ENCODE results near the gene ACADVL. TPM values are rescaled to one million over a fixed set of nuclear protein-coding genes. Genes with fewer than 3 reads are reported as not detected.

ACADVL gene
- total RNA-seq, 1 experiment from 2014 or later, result 287 TPM

DNA sequence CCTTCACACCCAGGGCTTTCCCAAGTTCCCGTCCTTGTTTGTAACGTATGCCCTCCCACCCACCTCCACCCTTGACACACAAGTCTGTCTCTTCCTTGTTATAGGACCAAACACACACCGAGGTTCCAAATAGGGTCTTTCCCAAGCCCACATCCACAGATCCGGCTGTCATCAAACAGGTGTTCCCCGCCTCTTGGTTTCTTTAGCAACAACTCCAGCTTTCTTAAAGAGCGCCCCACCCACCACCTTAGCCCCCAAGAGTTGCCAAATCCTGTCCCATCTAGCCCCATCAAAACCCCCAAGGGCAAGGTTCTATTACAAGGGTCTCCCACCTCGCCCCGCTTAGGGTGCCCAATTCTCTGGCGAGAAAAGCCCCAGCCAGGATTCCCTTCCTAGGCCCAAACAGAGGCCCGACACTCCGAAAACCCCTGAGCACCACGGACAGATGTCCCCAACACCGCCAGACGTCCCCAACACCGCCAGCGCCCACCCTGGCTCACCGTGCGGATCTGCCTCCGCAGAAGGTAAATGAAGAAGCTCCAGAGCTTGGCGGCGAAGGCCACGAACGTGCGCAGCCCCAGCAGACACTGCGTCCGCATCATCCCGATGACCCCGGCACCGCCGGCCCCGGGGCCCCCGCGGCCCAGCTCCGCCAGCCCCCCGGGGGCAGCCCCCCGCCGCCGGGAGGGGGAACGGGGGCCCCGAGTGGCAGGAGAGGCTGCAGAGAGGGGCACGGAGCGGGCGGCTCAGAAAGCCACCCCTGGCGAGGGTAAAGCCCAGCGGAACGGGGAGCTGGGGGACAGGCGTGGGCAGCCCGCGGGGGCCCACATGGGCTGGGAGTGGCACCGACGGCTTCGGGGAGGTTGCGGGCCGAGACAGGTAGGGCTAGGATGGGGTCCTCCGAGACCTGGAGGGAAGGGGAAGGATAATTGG, 31.2 kb downstream of the ACADVL start:
- no peak for DNase-seq (ENCODE audit: low read depth)

DNA sequence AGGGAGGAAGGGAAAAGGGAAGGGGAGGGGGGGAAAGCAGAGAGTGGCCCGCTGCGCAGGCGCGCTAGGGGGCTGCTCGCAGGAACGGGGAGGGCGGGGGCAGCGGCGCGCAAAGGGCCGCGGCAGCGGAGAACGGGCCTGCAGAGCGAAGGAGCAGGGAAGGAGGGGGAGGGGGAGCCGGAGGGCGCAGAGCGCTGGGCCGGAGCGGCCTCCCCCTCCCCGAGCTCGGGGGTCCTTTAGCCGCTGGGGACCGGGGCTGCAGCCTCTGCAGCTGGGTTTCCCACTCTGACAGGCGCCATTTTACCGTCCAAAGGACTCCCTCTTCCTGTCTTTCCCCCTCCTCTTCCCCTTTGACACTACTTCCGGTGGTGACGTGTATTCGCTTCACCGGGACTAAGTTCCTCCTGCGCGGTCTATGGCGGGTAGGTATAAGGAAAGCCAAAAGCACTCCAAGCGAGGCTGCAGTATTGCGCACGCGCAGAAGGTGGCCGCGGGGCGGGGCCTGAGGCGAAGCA, 32.0 kb downstream of the ACADVL start, which contains the start of gene CTDNEP1:
Gene CTDNEP1 (minus strand): TSS at position 74 of the 515 bp plus-strand sequence. CDS start 438 bp downstream, outside the sequence.
- peak; percentile 98 for DNase-seq (ENCODE audit: low read depth)

DNA sequence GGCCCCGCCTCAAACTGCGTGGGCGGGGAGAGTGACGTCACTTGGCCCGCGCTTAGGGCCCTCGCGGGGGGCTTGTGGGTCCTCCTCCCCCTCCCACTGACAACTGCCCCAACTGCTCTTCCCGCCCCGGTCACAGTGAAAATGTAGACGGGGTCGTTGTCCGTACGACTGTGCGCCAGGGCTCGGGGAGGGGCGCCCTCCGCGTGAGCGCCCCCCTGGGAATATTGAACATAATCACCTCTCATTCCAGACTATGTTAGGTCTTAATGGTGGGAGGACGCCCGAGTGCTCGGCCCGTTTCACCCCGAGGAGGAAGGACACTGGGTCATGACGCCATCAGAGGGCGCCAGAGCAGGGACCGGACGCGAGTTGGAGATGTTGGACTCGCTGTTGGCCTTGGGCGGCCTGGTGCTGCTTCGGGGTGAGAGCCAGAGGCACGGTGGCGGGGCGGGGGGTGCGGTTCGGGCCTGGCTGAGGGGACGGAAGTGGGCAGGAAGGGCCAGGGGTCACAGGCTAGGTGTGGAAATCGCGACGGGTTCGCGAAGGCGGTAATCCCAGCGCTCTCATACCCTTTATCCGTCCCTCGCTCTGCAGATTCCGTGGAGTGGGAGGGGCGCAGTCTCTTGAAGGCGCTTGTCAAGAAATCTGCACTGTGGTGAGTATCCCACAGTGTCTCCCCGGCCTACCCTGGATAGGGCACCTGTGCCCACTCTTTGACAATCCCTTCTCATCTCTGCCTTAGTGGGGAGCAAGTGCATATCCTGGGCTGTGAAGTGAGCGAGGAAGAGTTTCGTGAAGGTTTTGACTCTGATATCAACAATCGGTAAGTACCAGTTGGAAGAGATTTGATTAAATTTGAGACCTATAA, 32.7 kb downstream of the ACADVL start, which contains the start of gene ELP5:
Gene ELP5 (plus strand): TSS at position 40 of the 868 bp plus-strand sequence. CDS start 336 bp downstream, at position 376.
- peak; percentile 89 for DNase-seq (ENCODE audit: low read depth)

DNA sequence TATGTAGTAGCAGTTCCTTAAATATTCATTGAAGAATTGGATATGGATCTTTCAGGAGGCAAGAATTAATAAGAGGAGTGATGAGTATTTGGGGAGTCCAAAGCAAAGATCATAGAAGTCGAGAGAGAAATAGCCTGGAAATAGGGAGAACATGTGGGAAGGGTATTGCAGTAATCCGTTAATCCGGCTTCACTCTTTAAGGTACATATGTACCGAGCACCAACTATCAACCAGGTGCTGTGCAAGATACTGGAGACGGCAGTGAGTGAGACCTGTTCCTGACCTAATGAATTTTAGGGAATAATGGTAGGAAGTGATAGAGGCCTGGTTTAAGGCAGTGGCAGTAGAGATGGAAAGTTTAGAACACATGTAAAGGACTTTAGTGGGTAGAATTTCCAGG, 33.3 kb downstream of the ACADVL start:
- no peak for DNase-seq (ENCODE audit: low read depth)

DNA sequence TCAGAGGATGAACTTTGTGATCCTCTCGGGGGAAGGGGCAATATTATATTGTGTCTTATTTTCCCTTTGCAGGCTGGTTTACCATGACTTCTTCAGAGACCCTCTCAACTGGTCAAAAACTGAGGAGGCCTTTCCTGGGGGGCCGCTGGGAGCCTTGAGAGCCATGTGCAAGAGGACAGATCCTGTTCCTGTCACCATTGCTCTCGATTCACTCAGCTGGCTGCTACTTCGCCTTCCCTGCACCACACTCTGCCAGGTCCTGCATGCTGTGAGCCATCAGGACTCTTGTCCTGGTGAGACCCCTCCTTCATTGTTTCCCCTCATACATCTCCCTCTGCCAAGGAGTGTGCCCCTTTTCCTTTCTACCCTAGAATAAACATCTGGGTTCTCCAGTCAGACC, 34.8 kb downstream of the ACADVL start:
- DNase-seq (ENCODE audit: low read depth), result no peak

DNA sequence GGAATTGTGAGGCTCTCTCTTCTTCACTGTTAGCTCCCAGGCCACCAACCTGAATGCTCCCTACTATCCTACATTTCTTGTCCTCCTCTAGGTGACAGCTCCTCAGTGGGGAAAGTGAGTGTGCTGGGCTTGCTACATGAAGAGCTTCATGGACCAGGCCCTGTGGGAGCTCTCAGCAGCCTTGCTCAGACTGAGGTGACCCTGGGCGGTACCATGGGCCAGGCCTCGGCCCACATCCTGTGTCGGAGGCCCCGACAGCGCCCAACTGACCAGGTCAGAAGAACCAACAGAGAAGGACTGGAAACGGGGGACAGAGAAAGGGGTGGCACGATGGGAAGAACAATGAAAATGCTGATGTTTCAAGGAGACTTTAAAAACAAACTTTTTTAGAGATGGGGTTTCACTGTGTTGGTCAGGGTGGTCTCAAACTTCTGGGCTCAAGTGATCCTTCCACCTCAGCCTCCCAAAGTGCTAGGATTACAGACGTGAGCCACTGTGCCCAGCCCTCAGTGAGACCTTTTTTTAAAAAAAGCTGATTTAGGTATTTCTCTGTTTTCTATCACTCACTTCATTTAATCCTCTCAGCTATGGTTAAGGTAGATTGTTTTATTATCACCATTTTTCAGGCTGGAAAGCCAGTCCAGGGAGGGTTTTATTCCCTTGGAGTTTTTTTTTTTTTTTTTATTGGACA, 37.2 kb downstream of the ACADVL start:
- no peak for DNase-seq (ENCODE audit: low read depth)

DNA sequence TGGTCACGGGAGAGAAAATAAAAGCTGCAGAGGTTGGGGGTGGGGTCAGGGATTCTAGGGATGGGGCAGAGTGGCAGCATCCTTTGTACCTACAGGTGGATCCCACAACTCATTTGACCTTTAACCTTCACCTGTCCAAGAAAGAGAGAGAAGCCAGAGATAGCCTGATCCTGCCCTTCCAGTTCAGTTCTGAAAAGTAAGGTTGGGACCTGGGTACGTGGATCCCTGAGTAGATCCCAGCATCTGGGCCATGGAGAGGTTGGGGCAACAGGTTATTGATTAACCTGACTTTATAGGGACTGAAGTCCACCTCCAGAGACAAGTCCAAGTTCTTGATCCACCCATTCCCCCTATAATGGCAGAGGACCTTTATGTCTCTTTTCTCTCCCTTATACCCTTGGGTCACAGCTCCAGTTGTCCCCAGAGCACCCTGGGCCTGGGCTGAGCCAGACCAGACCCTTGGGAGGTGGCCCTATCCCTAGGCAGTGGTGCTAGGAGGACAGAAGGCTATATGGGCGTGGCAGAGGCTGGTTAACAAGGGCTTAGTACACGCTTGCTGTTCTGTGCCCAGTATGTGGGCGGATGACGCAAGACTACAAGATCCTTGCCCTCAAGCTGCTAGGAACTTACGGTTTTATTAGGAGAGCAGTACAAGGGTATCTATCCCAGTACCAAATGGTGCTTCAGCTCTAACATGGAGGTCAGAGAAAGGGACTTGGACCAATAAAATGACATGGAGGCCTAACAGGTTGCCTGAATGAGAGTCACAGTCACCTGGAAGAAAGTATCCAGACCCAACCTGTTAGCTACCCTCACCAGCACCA, 39.2 kb downstream of the ACADVL start:
- DNase-seq (ENCODE audit: low read depth), result peak; percentile 56

DNA sequence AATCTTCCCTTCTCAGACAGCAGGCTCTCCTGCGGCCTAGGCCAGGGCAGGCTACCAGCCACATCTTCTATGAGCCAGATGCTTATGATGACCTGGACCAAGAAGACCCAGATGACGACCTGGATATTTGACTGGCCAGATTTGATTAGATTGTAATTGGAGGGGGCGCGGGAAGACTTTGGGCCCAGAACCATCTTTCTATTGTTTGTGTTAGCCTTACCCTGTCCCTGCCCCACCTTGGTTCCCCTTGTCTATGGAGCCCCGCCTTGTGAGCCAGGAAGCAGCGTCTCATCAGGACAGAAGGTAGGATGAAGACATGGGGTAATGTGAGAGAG, 39.8 kb downstream of the ACADVL start:
- no peak for DNase-seq (ENCODE audit: low read depth)

DNA sequence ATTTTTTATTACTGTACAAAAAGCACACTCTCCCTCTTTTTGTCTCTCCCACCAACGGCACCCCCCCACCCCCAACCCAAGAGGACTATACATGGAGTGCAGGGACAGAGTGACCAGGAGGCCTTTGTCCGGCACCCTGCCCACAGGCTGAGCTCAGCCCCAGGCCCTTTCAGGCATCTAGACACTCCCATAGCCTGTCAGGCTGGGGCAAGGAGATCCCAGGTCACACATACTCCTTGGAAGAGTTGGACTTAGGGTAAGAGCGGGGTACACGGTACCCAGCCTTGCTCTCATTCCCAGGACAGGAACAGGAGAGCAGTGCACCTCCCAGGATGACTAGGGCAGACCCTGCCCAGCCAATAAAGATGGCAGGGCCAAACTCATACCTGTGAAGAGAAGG, 40.4 kb downstream of the ACADVL start:
- DNase-seq (ENCODE audit: low read depth), result no peak

DNA sequence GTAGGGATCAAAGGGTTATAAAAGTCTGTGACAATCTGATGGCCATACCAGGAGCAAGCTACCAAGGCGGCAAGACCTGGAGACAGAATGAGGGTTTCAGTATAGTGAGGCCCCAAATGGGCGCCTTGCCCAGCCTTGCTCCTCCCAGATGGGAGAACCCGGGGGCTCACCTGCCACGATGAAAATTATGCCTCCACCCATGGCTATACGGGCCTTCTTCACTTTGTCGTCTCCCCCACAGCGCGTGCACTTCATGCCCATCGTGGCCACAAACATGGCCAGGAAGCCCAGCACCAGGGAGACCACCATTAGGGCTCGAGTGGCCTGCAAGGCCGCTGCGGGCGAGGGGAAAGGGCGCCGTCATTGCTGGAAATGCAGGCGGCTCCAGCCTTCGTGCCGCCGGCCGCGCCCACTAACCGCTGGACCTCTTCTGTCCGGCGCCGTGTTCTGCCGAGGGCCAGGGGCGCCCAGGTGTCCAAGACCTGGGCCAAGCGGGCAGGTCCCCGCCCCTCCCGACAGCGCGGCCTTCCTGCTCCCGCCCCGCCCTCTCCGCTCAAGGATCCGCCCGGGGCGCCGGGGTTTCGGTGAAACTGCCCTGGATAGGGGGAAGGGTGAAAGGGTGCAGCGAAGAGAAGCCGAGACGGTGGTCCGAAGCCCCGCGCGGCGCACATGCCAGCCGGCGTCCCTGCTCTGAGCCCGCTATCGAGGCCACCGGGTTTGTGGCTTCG, 41.1 kb downstream of the ACADVL start:
- DNase-seq (ENCODE audit: low read depth), result no peak

DNA sequence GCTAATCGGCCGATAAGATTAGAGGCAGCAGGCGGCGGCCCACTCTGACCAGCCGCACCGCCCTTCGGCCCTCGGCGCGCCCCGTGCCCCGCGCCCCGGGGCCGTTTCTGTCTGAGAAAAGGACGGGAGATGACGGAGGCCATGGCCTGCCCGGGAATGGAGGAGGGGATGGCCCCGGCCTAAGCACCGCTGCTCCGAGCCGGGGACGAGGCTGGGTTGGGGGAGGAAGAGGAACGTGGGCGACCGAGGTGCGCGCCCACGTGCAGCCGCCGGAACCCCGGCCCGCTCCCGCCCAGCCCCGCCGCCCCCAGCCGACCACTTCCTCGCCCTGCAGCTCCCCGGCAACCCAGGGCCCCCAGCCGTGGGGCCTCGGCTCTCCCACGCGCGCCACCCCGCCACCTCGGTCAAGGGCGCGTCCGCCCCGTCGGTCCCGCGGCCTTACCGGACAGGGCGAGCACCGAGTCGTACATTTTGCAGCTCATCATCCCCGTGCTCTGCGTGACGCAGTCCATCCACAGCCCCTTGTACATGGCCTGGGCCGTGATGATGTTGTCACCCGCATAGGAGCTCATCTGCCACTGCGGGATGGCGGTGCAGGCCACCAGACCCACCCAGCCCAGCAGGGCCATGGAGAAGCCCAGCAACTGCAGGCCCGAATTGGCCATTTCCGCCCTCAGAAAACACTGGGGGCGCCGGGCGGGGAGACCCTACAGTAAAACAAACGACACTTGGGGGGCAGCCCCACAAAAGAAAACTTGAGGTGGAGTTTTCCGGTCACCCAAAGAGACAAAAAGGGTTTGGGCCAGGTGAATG, 41.8 kb downstream of the ACADVL start:
- no peak for DNase-seq (ENCODE audit: low read depth)

DNA sequence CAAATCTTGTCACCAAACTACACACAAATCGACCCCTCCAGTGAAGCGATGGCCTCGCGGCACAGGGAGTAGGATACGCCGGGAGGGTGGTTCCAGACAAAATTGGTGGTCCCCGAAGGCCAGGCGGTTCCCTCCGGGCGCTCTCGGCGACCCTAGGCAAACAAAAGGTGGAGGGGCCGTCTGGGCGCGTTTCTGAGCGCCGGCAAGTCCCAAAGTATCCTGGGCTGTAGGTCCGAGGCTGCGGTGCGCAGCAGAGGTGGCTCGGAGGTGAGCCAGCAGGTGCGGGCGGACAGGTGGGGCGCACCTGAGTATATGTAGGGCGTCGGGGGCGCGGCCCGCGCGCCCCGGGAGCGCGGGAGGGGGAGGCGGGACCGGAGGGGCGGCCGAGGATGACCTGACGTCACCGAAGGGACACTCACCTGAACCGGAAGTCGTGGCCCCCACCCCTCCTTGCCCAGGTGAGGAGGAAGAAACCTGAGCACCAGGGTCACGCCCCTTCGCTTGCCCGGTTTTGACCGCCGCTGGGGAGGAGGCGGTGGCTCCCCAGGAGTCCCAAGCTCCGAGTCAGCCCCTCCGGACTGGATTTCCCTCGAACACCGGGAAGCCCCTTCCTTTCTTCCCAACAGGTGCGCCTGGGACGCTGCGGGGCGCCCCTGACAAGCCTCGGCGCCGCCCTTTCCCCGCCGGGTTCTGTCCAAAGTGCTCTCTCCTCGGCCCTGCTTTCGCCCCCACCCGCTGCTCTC, 42.6 kb downstream of the ACADVL start, which contains the start of gene CLDN7:
Gene CLDN7 (minus strand): TSS at position 287 of the 743 bp plus-strand sequence. CDS start 435 bp downstream, outside the sequence.
- no peak for DNase-seq (ENCODE audit: low read depth)

DNA sequence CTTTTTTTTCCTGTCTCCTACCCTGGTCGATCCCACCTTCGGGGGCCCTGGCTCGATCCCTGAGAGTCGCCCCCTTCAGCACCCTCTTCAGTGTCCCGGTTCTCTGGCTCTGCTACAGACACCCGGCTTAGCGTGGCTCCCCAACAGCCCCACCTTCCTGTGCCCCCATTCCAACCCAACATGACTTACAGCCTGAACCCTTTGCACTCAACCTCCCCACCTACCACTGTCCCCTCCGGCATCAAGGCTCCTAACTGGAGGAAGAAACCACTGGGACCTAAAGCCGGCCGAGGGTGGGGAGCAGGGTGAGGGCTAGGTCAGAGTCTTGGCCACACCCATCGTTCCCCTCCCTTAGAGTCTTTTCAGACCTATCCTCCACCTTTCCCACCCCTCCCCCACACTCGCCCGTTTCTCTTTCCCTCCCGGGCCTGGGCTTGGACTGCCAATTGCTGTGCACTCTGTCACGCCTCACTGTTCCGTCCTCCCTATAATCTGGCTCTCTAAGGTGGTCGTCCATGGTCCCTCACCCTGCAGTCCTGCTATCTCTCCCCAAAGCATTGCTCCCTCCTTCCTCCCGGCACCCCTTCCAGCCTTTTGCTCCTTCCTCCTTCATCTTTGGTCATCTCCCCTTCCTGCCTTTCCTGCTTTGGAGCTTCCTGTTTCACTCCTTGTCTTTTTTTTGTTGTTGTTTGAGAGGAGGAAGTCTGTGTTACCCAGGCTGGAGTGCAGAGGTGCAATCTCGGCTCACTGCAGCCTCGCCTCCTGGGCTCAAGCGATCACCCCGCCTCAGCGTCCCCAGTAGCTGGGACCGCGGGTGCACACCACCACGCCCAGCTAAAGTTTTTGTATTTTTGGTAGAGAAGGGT, 43.4 kb downstream of the ACADVL start:
- no peak for DNase-seq (ENCODE audit: low read depth)

DNA sequence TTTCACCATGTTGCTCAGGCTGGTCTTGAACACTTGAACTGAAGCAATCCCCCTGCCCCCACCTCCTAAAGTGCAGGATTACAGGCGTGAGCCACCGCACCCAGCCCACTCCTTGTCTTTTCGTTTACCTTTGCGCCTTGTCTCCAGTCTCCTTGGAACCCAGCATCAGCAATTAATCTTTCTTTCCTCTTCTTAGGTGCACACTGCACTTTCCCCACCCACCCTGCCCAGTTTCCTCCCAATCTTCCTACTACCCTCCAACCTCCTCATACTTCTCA, 44.0 kb downstream of the ACADVL start:
- no peak for DNase-seq (ENCODE audit: low read depth)

DNA sequence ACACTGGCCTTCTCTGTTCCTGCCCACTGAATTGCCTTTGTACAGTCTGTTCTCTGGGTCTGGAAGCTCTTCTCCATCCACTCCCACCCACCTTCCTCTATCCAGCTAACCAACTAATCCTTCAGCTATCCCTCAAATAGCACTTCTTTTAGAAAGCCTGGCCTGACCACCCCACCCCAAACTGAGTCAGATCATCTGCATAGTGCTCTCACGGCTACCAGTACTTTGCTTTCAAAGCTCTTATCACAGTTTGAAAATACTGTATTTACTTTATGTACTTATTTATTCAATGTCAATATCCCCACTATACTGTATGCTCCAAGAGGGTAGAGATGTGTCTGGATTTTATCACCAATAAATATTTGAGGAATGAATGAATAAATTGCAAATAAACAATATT, 47.0 kb downstream of the ACADVL start:
- DNase-seq (ENCODE audit: low read depth), result no peak
